K562 (cell line): Measurements from ENCODE around the gene PPP1R3G.

ENCODE experiments used
- CTCF ChIP-seq, 3 experiments: IDR thresholded peaks in 2 of 3; conservative IDR thresholded peaks in 1 of 3; 2 replicates each; pipeline ENCODE4 v1.5.1; 2011 to 2012; ENCODE audit warnings: low read length in 3 of 3, mild to moderate bottlenecking in 3 of 3, control low read depth in 2 of 3, improper control_type of control experiment in 1 of 3, inconsistent platforms in 1 of 3, low read depth in 1 of 3, mixed read lengths in 1 of 3, moderate library complexity in 1 of 3; ENCODE audit not compliant: insufficient read depth in 2 of 3
- ETV5 ChIP-seq: sonication (generic); formaldehyde crosslinking; IDR thresholded peaks from 2 replicates; pipeline ENCODE4 v1.4.0; 2020; ENCODE audit warnings: low read depth, mild to moderate bottlenecking, missing genetic modification reagents
- FOXM1 ChIP-seq, 2 experiments: fragments of 450-650 bp in 1 of 2; sonication (generic) in 1 of 2; formaldehyde crosslinking in 1 of 2; IDR thresholded peaks; 2 replicates each; pipeline versions ENCODE4 v1.6.1 to v1.9.0; 2017 to 2022; ENCODE audit warnings: low read depth in 2 of 2, mild to moderate bottlenecking in 2 of 2, missing genetic modification reagents in 1 of 2, moderate library complexity in 1 of 2
- PCBP1 ChIP-seq: fragments of 200-400 bp; formaldehyde crosslinking; IDR thresholded peaks from 2 replicates; pipeline ENCODE4 v1.6.1; 2018; ENCODE audit warnings: mild to moderate bottlenecking, low read depth, low read length; ENCODE audit not compliant: poor library complexity, severe bottlenecking
- PREB ChIP-seq: sonication (generic); formaldehyde crosslinking; IDR thresholded peaks from 2 replicates; pipeline ENCODE4 v1.8.1; 2023; ENCODE audit warnings: mild to moderate bottlenecking, missing genetic modification reagents
- RAD21 ChIP-seq, 2 experiments: fragments of 250-450 bp in 1 of 2; fragments of 450-650 bp in 1 of 2; sonication (Bioruptor Pico) in 1 of 2; formaldehyde crosslinking in 1 of 2; IDR thresholded peaks in 1 of 2; conservative IDR thresholded peaks in 1 of 2; 2 replicates each; pipeline versions ENCODE4 v1.4.0 to v1.8.0; 2020 to 2022; ENCODE audit warnings: mild to moderate bottlenecking in 2 of 2, moderate library complexity in 1 of 2
- TCF15 ChIP-seq: fragments of 250-450 bp; sonication (Bioruptor Pico); IDR thresholded peaks from 2 replicates; pipeline ENCODE4 v1.8.0; 2022; ENCODE audit warnings: moderate library complexity, mild to moderate bottlenecking, inconsistent platforms
- U2AF1 ChIP-seq: fragments of 200-400 bp; formaldehyde crosslinking; optimal IDR thresholded peaks from 2 replicates; pipeline ENCODE3; 2017; ENCODE audit warnings: mild to moderate bottlenecking, low read depth, low read length, moderate library complexity
- YY1 ChIP-seq, 3 experiments: IDR thresholded peaks; 2 replicates each; pipeline ENCODE4 v1.6.1; 2011; ENCODE audit warnings: low read length in 2 of 3, mild to moderate bottlenecking in 2 of 3, moderate library complexity in 2 of 3, borderline replicate concordance in 1 of 3, control low read depth in 1 of 3, low read depth in 1 of 3; ENCODE audit not compliant: insufficient read depth in 3 of 3, insufficient replicate concordance in 2 of 3, control insufficient read depth in 1 of 3, insufficient read length in 1 of 3; ENCODE audit errors: extremely low read depth in 1 of 3

- TF ChIP-seq PCBP1, result no peak
- TF ChIP-seq YY1 (IDR thresholded peaks at IDR 0.05; ENCODE audit: borderline replicate concordance in 1 of 3, control insufficient read depth in 1 of 3, extremely low read depth in 1 of 3, insufficient read depth in 3 of 3, insufficient read length in 1 of 3, insufficient replicate concordance in 2 of 3, low read depth in 1 of 3, low read length in 2 of 3), result no peak
- TF ChIP-seq FOXM1 (IDR thresholded peaks at IDR 0.05; ENCODE audit: low read depth), result no peak
- no peak for TF ChIP-seq FOXM1 (CRISPR knock-in tag; IDR thresholded peaks at IDR 0.05; ENCODE audit: low read depth)
- no peak for TF ChIP-seq CTCF (IDR thresholded peaks at IDR 0.05 in 2 of 3, conservative IDR thresholded peaks at IDR 0.05 in 1 of 3; ENCODE audit: insufficient read depth in 2 of 3, low read depth in 1 of 3, low read length in 3 of 3)
- no peak for TF ChIP-seq U2AF1
- no peak for TF ChIP-seq RAD21 (CRISPR knock-in tag; conservative IDR thresholded peaks at IDR 0.05 in 1 of 2, IDR thresholded peaks at IDR 0.05 in 1 of 2)
- no peak for TF ChIP-seq ETV5
- TF ChIP-seq PREB (CRISPR knock-in tag), result no peak
- no peak for TF ChIP-seq TCF15 (CRISPR knock-in tag)
These were observed 40.2 kb downstream of the PPP1R3G start for GRCh38 chr6:5125152-5126006.
